BLaER1 (cell line): ENCODE data around the gene IGBP1.
"Not testable (repeated sequence)": the region's sequence is repeated elsewhere in the genome, so short reads cannot be mapped to it uniquely, and the experiment has no call there.

Experiments used
- H3K27ac ChIP-seq: shearing (Covaris generic); formaldehyde crosslinking; 2 replicates; pipeline ENCODE4 v1.8.1; 2022
- H3K27me3 ChIP-seq: shearing (Covaris generic); formaldehyde crosslinking; 2 replicates; pipeline ENCODE4 v1.8.1; 2022
- H3K36me3 ChIP-seq: shearing (Covaris generic); formaldehyde crosslinking; 2 replicates; pipeline ENCODE4 v1.8.1; 2022
- H3K4me1 ChIP-seq: shearing (Covaris generic); formaldehyde crosslinking; 2 replicates; pipeline ENCODE4 v1.8.1; 2022
- H3K4me2 ChIP-seq: shearing (Covaris generic); formaldehyde crosslinking; 2 replicates; pipeline ENCODE4 v1.8.1; 2022
- H3K4me3 ChIP-seq: shearing (Covaris generic); formaldehyde crosslinking; 2 replicates; pipeline ENCODE4 v1.8.1; 2022
- H3K9ac ChIP-seq: shearing (Covaris generic); formaldehyde crosslinking; 2 replicates; pipeline ENCODE4 v1.8.1; 2022
- H3K9me3 ChIP-seq: shearing (Covaris generic); formaldehyde crosslinking; 2 replicates; pipeline ENCODE4 v1.8.1; 2022
- H4K20me1 ChIP-seq: shearing (Covaris generic); formaldehyde crosslinking; 2 replicates; pipeline ENCODE4 v1.8.1; 2022
- Cebpa-rat ChIP-seq: shearing (Covaris generic); IDR thresholded peaks from 2 replicates; pipeline ENCODE4 v1.8.1; 2022

The IGBP1 gene

DNA sequence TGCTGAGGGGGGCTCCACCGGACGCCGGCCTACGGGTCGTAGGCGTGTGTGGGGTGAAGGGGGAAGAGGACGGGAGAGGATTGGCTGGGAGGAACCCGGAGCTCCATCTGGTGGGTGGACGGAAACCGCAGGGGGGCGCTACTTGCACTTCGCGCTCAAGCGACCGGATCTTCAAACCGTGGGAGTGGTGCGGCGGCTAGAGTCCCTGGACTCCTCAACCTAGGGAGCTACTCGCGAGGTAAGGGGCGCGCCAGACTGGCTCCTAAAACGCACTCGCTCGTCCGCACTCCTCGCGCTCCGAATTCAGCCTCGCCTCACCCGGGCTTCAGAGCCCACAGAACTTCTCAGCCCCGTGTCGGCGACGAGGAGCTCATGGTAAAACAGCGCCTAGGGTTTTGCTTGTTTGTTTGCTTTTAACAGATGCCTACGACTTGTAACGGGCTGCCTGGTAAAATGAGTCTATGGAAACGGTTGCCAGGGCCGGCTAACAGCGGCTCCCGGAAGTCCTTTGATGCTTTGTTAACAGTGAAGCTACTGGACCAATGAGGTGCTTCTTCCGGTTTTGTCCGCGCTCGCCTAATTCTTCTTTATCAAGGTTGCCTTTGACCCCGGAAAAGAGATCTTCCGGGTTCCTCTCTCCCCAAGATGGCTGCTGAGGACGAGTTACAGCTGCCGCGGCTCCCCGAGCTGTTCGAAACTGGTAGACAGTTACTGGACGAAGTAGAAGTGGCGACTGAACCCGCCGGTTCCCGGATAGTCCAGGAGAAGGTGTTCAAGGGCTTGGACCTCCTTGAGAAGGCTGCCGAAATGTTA, at the start of gene IGBP1:
Gene IGBP1 (plus strand): TSS at position 145 of the 813 bp plus-strand sequence. CDS start 501 bp downstream, at position 646.
- peak within 1 kb of the TSS; percentile 75 for H3K4me3 ChIP-seq
- H3K9me3 ChIP-seq, result no peaks in the 10 kb centered on the region
- peaks cover 23% of the 10 kb centered on the region for H3K36me3 ChIP-seq
- H3K9ac ChIP-seq, result peak within 1 kb of the TSS; percentile 80
- H3K27me3 ChIP-seq, result peaks cover 76% of the 10 kb centered on the region
- H4K20me1 ChIP-seq, result peaks cover 29% of the 10 kb centered on the region; the same call in 1 of the 2 replicates
- peak within 1 kb of the TSS; percentile 70 for H3K4me2 ChIP-seq
- H3K4me1 ChIP-seq, result peaks cover 22% of the 10 kb centered on the region
- TF ChIP-seq Cebpa-rat, result no peak
- peak within 1 kb of the TSS; percentile 78 for H3K27ac ChIP-seq

GRCh38 chrX:70084592-70085240, 48.5 kb upstream of the IGBP1 start:
- H3K4me2 ChIP-seq, result no peak overlapping the region
- no peaks in the 10 kb centered on the region for H3K9me3 ChIP-seq
- peaks cover 11% of the 10 kb centered on the region for H3K4me1 ChIP-seq
- no peak overlapping the region for H3K9ac ChIP-seq
- H4K20me1 ChIP-seq, result no peaks in the 10 kb centered on the region; the same call in 1 of the 2 replicates
- no peaks in the 10 kb centered on the region for H3K36me3 ChIP-seq
- TF ChIP-seq Cebpa-rat, result no peak
- no peak overlapping the region for H3K4me3 ChIP-seq
- H3K27ac ChIP-seq, result no peak overlapping the region
- peaks cover 72% of the 10 kb centered on the region for H3K27me3 ChIP-seq

- Histone ChIP-seq H3K9ac (no peak overlapping the region), H3K27me3 (peaks cover 86% of the 10 kb centered on the region), H3K9me3 (no peaks in the 10 kb centered on the region), H4K20me1 (no peaks in the 10 kb centered on the region; the same call in 1 of the 2 replicates), H3K4me2 (no peak overlapping the region), H3K4me1 (peaks cover 17% of the 10 kb centered on the region), H3K27ac (no peak overlapping the region), H3K36me3 (no peaks in the 10 kb centered on the region), H3K4me3 (no peak overlapping the region)
- TF ChIP-seq Cebpa-rat, result no peak
Measured at GRCh38 chrX:70087857-70088630, 45.2 kb upstream of the IGBP1 start.

GRCh38 chrX:70088751-70089150, 44.5 kb upstream of the IGBP1 start:
- H4K20me1 ChIP-seq, result no peaks in the 10 kb centered on the region; the same call in 1 of the 2 replicates
- H3K4me1 ChIP-seq, result peaks cover 17% of the 10 kb centered on the region
- peaks cover 87% of the 10 kb centered on the region for H3K27me3 ChIP-seq
- no peak overlapping the region for H3K9ac ChIP-seq
- H3K4me2 ChIP-seq, result no peak overlapping the region
- H3K4me3 ChIP-seq, result no peak overlapping the region
- TF ChIP-seq Cebpa-rat, result no peak
- no peaks in the 10 kb centered on the region for H3K36me3 ChIP-seq
- no peak overlapping the region for H3K27ac ChIP-seq
- no peaks in the 10 kb centered on the region for H3K9me3 ChIP-seq

GRCh38 chrX:70089604-70090297, 43.5 kb upstream of the IGBP1 start:
- H3K9ac ChIP-seq, result no peak overlapping the region
- no peak for TF ChIP-seq Cebpa-rat
- no peak overlapping the region for H3K4me3 ChIP-seq
- H4K20me1 ChIP-seq, result no peaks in the 10 kb centered on the region; the same call in 1 of the 2 replicates
- no peak overlapping the region for H3K27ac ChIP-seq
- peaks cover 17% of the 10 kb centered on the region for H3K4me1 ChIP-seq
- H3K36me3 ChIP-seq, result no peaks in the 10 kb centered on the region
- H3K9me3 ChIP-seq, result no peaks in the 10 kb centered on the region
- H3K4me2 ChIP-seq, result peak overlapping the region; percentile 28; the same call in 1 of the 2 replicates
- peaks cover 81% of the 10 kb centered on the region for H3K27me3 ChIP-seq

GRCh38 chrX:70092247-70092646, 41.0 kb upstream of the IGBP1 start:
- Histone ChIP-seq H3K36me3 (no peaks in the 10 kb centered on the region), H3K27ac (no peak overlapping the region), H3K27me3 (peaks cover 91% of the 10 kb centered on the region), H3K9ac (no peak overlapping the region), H3K4me3 (no peak overlapping the region), H3K4me1 (peaks cover 17% of the 10 kb centered on the region), H4K20me1 (no peaks in the 10 kb centered on the region; the same call in 1 of the 2 replicates), H3K9me3 (no peaks in the 10 kb centered on the region), H3K4me2 (no peak overlapping the region)
- TF ChIP-seq Cebpa-rat, result no peak

GRCh38 chrX:70096052-70096451, 37.2 kb upstream of the IGBP1 start:
- no peak for TF ChIP-seq Cebpa-rat
- H3K27me3 ChIP-seq, result peaks cover 63% of the 10 kb centered on the region
- H3K4me2 ChIP-seq, result no peak overlapping the region

GRCh38 chrX:70105229-70105628, 28.0 kb upstream of the IGBP1 start:
- Histone ChIP-seq H3K9me3 (no peaks in the 10 kb centered on the region), H3K4me1 (no peaks in the 10 kb centered on the region), H3K9ac (no peak overlapping the region), H3K4me3 (no peak overlapping the region), H3K27me3 (peaks cover 31% of the 10 kb centered on the region; the same call in 1 of the 2 replicates), H3K36me3 (no peaks in the 10 kb centered on the region), H3K27ac (no peak overlapping the region), H3K4me2 (no peak overlapping the region), H4K20me1 (no peaks in the 10 kb centered on the region)
- TF ChIP-seq Cebpa-rat, result no peak

More at GRCh38 chrX:70096052-70096451, 37.2 kb upstream of the IGBP1 start:
- H3K4me1 ChIP-seq, result no peaks in the 10 kb centered on the region
- H3K27ac ChIP-seq, result no peak overlapping the region
- no peaks in the 10 kb centered on the region for H3K36me3 ChIP-seq
- H4K20me1 ChIP-seq, result no peaks in the 10 kb centered on the region
- no peaks in the 10 kb centered on the region for H3K9me3 ChIP-seq
- H3K4me3 ChIP-seq, result no peak overlapping the region
- no peak overlapping the region for H3K9ac ChIP-seq

DNA sequence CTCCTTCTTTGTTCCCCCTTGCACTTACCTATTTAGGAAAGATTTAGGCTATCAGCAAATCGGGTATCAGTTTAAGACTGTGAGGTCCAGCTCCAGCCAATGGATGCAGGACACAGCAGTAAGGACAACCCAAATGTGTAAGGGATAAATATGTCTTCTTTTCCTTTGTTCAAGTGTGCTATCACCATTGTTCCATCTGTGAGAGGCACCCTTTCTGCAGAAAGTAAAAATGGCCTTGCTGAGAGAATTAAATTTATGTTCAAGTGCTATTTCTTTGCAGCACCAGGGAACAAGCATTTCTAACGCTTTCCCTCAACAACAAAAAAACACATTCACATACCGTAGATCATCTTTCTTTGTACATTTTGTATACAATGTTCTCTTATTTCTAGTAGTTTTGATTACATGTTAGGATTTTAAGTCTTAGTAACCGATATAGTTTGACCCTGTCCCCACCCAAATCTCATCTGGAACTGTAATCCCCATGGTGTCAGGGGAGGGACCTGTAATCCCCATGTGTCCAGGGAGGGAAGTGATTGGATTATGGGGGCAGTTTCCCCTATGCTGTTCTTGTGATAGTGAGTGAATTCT, 21.7 kb upstream of the IGBP1 start:
- not testable (repeated sequence) for H3K4me2 ChIP-seq, H3K36me3 ChIP-seq, H3K4me3 ChIP-seq, H3K9ac ChIP-seq, H4K20me1 ChIP-seq, H3K27ac ChIP-seq, H3K4me1 ChIP-seq
- peaks cover 24% of the 10 kb centered on the region for H3K27me3 ChIP-seq
- peaks cover 20% of the 10 kb centered on the region for H3K9me3 ChIP-seq
